ENCODE results near the gene HDAC4. TPM values are rescaled to one million over a fixed set of nuclear protein-coding genes. Genes with fewer than 3 reads are reported as not detected.

Gene HDAC4
- total RNA-seq, 4 donors from 2014 or later: 68.0 to 123 (median 86.5) TPM

- 42 to 56% methylated on average over 12 of the region's 12 CpGs for WGBS, 2 donors
- H3K9me3 ChIP-seq: no peaks in the 10 kb centered on the region
- no peak overlapping the region for H3K4me3 ChIP-seq
- TF ChIP-seq POLR2A (IDR thresholded peaks at IDR 0.05): no peak
- no peak for TF ChIP-seq CTCF (IDR thresholded peaks at IDR 0.05)
- TF ChIP-seq EP300 (IDR thresholded peaks at IDR 0.05): no peak
- no peaks in the 10 kb centered on the region for H3K36me3 ChIP-seq
- DNase-seq (ENCODE audit: low spot score in 2 of 2): no peak
- H3K27me3 ChIP-seq: no peaks in the 10 kb centered on the region
- H3K27ac ChIP-seq: peak overlapping the region; percentile 53 to 87 (median 73)
- peaks cover 0 to 53% (median 31%) of the 10 kb centered on the region in 4 donors for H3K4me1 ChIP-seq
Measured at GRCh38 chr2:239329284-239329971, 71.4 kb downstream of the HDAC4 start.

GRCh38 chr2:239328351-239329191, 72.2 kb downstream of the HDAC4 start:
- Histone ChIP-seq H3K27ac (peak overlapping the region; percentile 53 to 87 (median 73)), H3K4me3 (peak overlapping the region in 1 of 4 donors; percentile 4)

DNA sequence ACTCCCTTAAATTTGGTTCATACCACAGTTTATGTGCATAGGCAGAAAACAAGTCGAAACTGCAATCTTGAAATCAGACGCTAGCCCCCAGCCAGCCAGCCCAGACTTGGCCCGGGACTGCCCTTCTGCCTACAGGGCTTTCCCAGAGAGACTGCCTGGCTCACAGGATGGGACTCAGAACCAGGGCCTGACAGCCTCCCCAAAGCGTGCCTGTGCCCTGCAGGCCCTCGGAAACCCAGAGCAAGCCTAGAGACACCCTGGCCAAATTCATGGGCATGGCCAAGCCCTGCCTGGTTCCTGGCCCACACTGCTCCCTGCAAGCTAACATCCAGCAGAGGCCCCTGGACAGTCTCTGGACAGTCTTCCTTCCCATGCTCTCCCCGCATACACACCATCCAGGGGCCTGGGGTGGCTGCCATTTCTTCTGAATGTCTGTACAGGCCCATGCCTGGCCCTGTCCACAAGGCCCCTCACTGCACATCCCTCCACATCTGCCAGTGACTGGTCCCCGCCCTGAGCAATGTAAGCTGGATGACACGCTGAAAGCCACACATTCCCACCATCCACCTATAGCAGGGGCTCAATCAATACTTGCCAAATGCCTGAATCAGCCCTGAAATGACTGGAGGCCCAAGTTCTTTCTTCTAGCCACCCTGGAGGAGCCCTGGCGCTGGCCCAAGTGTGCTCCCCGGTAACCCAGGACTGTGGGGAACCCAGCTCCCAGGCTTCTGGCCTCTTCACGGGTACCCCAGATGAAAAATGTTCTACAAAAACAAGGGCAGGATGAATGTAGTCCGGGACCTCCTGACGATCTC, 73.1 kb downstream of the HDAC4 start:
- Histone ChIP-seq H3K9me3 (no peaks in the 10 kb centered on the region), H3K4me1 (peaks cover 0 to 63% (median 32%) of the 10 kb centered on the region in 4 donors), H3K27ac (peak overlapping the region; percentile 53 to 87 (median 73)), H3K4me3 (no peak overlapping the region), H3K27me3 (no peaks in the 10 kb centered on the region), H3K36me3 (no peaks in the 10 kb centered on the region)
- no peak for DNase-seq (ENCODE audit: low spot score in 2 of 2)
- WGBS, 2 donors: 64% methylated on average over 12 to 13 of the region's 13 CpGs
- TF ChIP-seq EP300 (IDR thresholded peaks at IDR 0.05): no peak
- TF ChIP-seq CTCF (IDR thresholded peaks at IDR 0.05): no peak
- no peak for TF ChIP-seq POLR2A (IDR thresholded peaks at IDR 0.05)

More at GRCh38 chr2:239328351-239329191, 72.2 kb downstream of the HDAC4 start:
- Histone ChIP-seq H3K36me3 (no peaks in the 10 kb centered on the region), H3K9me3 (no peaks in the 10 kb centered on the region), H3K4me1 (peaks cover 0 to 55% (median 31%) of the 10 kb centered on the region in 4 donors), H3K27me3 (no peaks in the 10 kb centered on the region)
- TF ChIP-seq POLR2A (IDR thresholded peaks at IDR 0.05) (peak in 1 of 2 donors; percentile 27), CTCF (IDR thresholded peaks at IDR 0.05) (peak in 1 of 5 experiments; percentile 29), EP300 (IDR thresholded peaks at IDR 0.05) (peak; percentile 57 to 80)
- peak in 1 of 2 donors; percentile 58 for DNase-seq (ENCODE audit: low spot score in 2 of 2)
- WGBS, 2 donors: 20 to 25% methylated on average over 18 to 19 of the region's 19 CpGs

- Histone ChIP-seq H3K4me1 (peaks cover 0 to 70% (median 35%) of the 10 kb centered on the region in 4 donors), H3K36me3 (no peaks in the 10 kb centered on the region), H3K27ac (peak overlapping the region; percentile 53 to 87 (median 73)), H3K9me3 (no peaks in the 10 kb centered on the region), H3K4me3 (no peak overlapping the region), H3K27me3 (no peaks in the 10 kb centered on the region)
- WGBS, 2 donors: 72% methylated on average over 14 to 16 of the region's 16 CpGs
- TF ChIP-seq EP300 (IDR thresholded peaks at IDR 0.05): no peak
- no peak for TF ChIP-seq POLR2A (IDR thresholded peaks at IDR 0.05)
- TF ChIP-seq CTCF (IDR thresholded peaks at IDR 0.05): no peak
- DNase-seq (ENCODE audit: low spot score in 2 of 2): no peak
Measured at GRCh38 chr2:239326831-239327535, 73.8 kb downstream of the HDAC4 start.

Data from tibial nerve (tissue), 4 donors.